CD14-positive monocyte (primary cell): ENCODE data around the gene ANKRD62. TPM values are rescaled to one million over a fixed set of nuclear protein-coding genes. Genes with fewer than 3 reads are reported as not detected.

Source experiments
- DNase-seq, 3 donors: peaks; one replicate each; pipeline ENCODE4 v3.0.0-alpha.2; 2011 to 2022
- H2AFZ ChIP-seq: 2 replicates; pipeline ENCODE4 v1.6.0; 2012; ENCODE audit warnings: mild to moderate bottlenecking, low read depth, low read length, inconsistent platforms; ENCODE audit not compliant: insufficient read depth, poor library complexity, severe bottlenecking
- H3K27ac ChIP-seq, 2 donors: 1 replicate in 1 of 2; 2 replicates in 1 of 2; pipeline ENCODE4 v1.5.1; 2012 to 2013; ENCODE audit warnings: low read length in 2 of 2, control low read depth in 1 of 2, inconsistent platforms in 1 of 2, low read depth in 1 of 2, mild to moderate bottlenecking in 1 of 2
- H3K27me3 ChIP-seq, 2 donors: one replicate each; pipeline versions ENCODE4 v1.6.0 to v1.6.1; 2011 to 2013; ENCODE audit warnings: low read length in 2 of 2; ENCODE audit not compliant: control insufficient read depth in 2 of 2, insufficient read depth in 2 of 2
- H3K36me3 ChIP-seq, 2 donors: replicated peaks in 1 of 2; 1 replicate in 1 of 2; 2 replicates in 1 of 2; pipeline versions ENCODE4 v1.5.1 to v1.6.1; 2012 to 2013; ENCODE audit warnings: low read length in 2 of 2, control low read depth in 1 of 2, inconsistent platforms in 1 of 2, mild to moderate bottlenecking in 1 of 2; ENCODE audit not compliant: insufficient read depth in 2 of 2, control insufficient read depth in 1 of 2
- H3K4me1 ChIP-seq, 2 donors: 1 replicate in 1 of 2; 2 replicates in 1 of 2; pipeline versions ENCODE4 v1.5.1 to v1.6.1; 2012 to 2013; ENCODE audit warnings: low read length in 2 of 2, control low read depth in 1 of 2, inconsistent platforms in 1 of 2, mild to moderate bottlenecking in 1 of 2, moderate library complexity in 1 of 2; ENCODE audit not compliant: insufficient read depth in 2 of 2, control insufficient read depth in 1 of 2
- H3K4me2 ChIP-seq: replicated peaks from 2 replicates; pipeline ENCODE3; 2012; ENCODE audit warnings: low read length, moderate library complexity, mild to moderate bottlenecking; ENCODE audit not compliant: poor library complexity, severe bottlenecking; ENCODE audit errors: extremely low read depth
- H3K4me3 ChIP-seq, 3 experiments: fragments of 200-600 bp in 1 of 3; sonication (generic) in 1 of 3; replicated peaks in 1 of 3; 1 replicate in 2 of 3; 2 replicates in 1 of 3; pipeline ENCODE4 v1.5.1; 2011 to 2013; ENCODE audit warnings: low read length in 3 of 3, mild to moderate bottlenecking in 3 of 3, control low read depth in 2 of 3, low read depth in 2 of 3, inconsistent platforms in 1 of 3, moderate library complexity in 1 of 3
- H3K79me2 ChIP-seq: 2 replicates; pipeline ENCODE4 v1.6.0; 2012; ENCODE audit warnings: mild to moderate bottlenecking, control low read depth, inconsistent platforms, low read length, moderate library complexity; ENCODE audit not compliant: insufficient read depth
- H3K9ac ChIP-seq: 2 replicates; pipeline ENCODE4 v1.6.0; 2017; ENCODE audit warnings: low read length, mild to moderate bottlenecking; ENCODE audit not compliant: insufficient read depth, poor library complexity, severe bottlenecking
- H3K9me3 ChIP-seq, 2 donors: replicated peaks in 1 of 2; 1 replicate in 1 of 2; 2 replicates in 1 of 2; pipeline versions ENCODE4 v1.5.1 to v1.6.1; 2012 to 2013; ENCODE audit warnings: low read length in 2 of 2, control low read depth in 1 of 2; ENCODE audit not compliant: control insufficient read depth in 1 of 2, insufficient read depth in 1 of 2
- H4K20me1 ChIP-seq: 2 replicates; pipeline ENCODE4 v1.6.0; 2012; ENCODE audit warnings: mild to moderate bottlenecking, low read length, control low read depth, moderate library complexity; ENCODE audit not compliant: insufficient read depth
- H3K27ac Mint-ChIP-seq, 7 donors: one replicate each; pipeline ENCODE4 v1.8.0; 2020; ENCODE audit warnings: mild to moderate bottlenecking in 7 of 7, mixed read lengths in 7 of 7, moderate library complexity in 6 of 7, inconsistent platforms in 2 of 7
- H3K27me3 Mint-ChIP-seq, 3 donors: one replicate each; pipeline ENCODE4 v1.8.0; 2021 to 2022; ENCODE audit warnings: low read depth in 3 of 3, mild to moderate bottlenecking in 3 of 3, mixed read lengths in 3 of 3, moderate library complexity in 3 of 3, inconsistent platforms in 1 of 3
- H3K36me3 Mint-ChIP-seq, 2 donors: one replicate each; pipeline ENCODE4 v1.8.0; 2020; ENCODE audit warnings: mixed read lengths in 2 of 2, inconsistent platforms in 1 of 2, mild to moderate bottlenecking in 1 of 2
- H3K4me1 Mint-ChIP-seq: one replicate; pipeline ENCODE4 v1.8.0; 2020; ENCODE audit warnings: mild to moderate bottlenecking, mixed read lengths
- H3K4me3 Mint-ChIP-seq, 2 donors: one replicate each; pipeline ENCODE4 v1.8.0; 2020; ENCODE audit warnings: mild to moderate bottlenecking in 2 of 2, mixed read lengths in 2 of 2, moderate library complexity in 1 of 2
- H3K9me3 Mint-ChIP-seq, 7 donors: one replicate each; pipeline ENCODE4 v1.8.0; 2020 to 2022; ENCODE audit warnings: mixed read lengths in 7 of 7, mild to moderate bottlenecking in 6 of 7, moderate library complexity in 6 of 7, inconsistent platforms in 2 of 7
- CTCF ChIP-seq: fragments of 200-600 bp; IDR thresholded peaks from one replicate; pipeline ENCODE4 v1.8.0; 2022; ENCODE audit warnings: antibody characterized with exemption, mild to moderate bottlenecking
- WGBS: methylation state at CpG from one replicate; pipeline ENCODE4 v1.1.5; 2013; ENCODE audit warnings: missing lambda C conversion rate; ENCODE audit not compliant: insufficient coverage; 5-methylcytosine and 5-hydroxymethylcytosine counted together
- intact Hi-C, 2 donors: fragments of 100-400 bp; cut with micrococcal nuclease; formaldehyde crosslinking; loops; one replicate each; pipeline versions ENCODE4 v1.15.0 to v1.15.1; 2023
- polyA plus RNA-seq, 3 donors: library from polyadenylated mRNA; depleted of rRNA in 1 of 3; unstranded in 2 of 3; stranded (reverse) in 1 of 3; fragments of 300-500 nt in 2 of 3; fragments of >200 nt in 1 of 3; fragmentation: Illumina TruSeq in 2 of 3; gene quantifications; 1 replicate in 2 of 3; 2 replicates in 1 of 3; pipeline ENCODE4 v1.2.3, GENCODE V29; 2012 to 2021

ANKRD62 gene
- polyA plus RNA-seq, 3 donors, result not detected

- DNase-seq, result no peak
- Histone ChIP-seq H3K27me3 (no peaks in the 10 kb centered on the region), H4K20me1 (no peaks in the 10 kb centered on the region), H2AFZ (no peak overlapping the region), H3K4me2 (no peak overlapping the region), H3K4me3 (no peak overlapping the region), H3K9ac (no peak overlapping the region), H3K36me3 (no peaks in the 10 kb centered on the region), H3K79me2 (no peaks in the 10 kb centered on the region), H3K4me1 (no peaks in the 10 kb centered on the region), H3K9me3 (peaks cover 0 to 10% of the 10 kb centered on the region in 2 donors), H3K27ac (no peak overlapping the region)
- no peak overlapping the region for H3K4me3 Mint-ChIP-seq
- H3K27ac Mint-ChIP-seq, result no peak overlapping the region
- peaks cover 2 to 9% (median 3%) of the 10 kb centered on the region in 3 donors for H3K27me3 Mint-ChIP-seq
- H3K36me3 Mint-ChIP-seq, result no peaks in the 10 kb centered on the region
- intact Hi-C loops, result no loop called here
- no peak for TF ChIP-seq CTCF
- no peaks in the 10 kb centered on the region for H3K4me1 Mint-ChIP-seq
- peaks cover 0 to 7% (median 3%) of the 10 kb centered on the region in 7 donors for H3K9me3 Mint-ChIP-seq
- 90% methylated on average over 4 of the region's 7 CpGs for WGBS
Measured at GRCh38 chr18:12064086-12064763, 29.4 kb upstream of the ANKRD62 start.

- TF ChIP-seq CTCF, result no peak
- Histone ChIP-seq H3K36me3 (no peaks in the 10 kb centered on the region), H3K79me2 (no peaks in the 10 kb centered on the region), H3K9me3 (peaks cover 0 to 10% of the 10 kb centered on the region in 2 donors), H3K27ac (no peak overlapping the region), H3K4me3 (no peak overlapping the region), H3K27me3 (no peaks in the 10 kb centered on the region), H3K4me2 (no peak overlapping the region), H2AFZ (no peak overlapping the region), H3K9ac (no peak overlapping the region), H3K4me1 (no peaks in the 10 kb centered on the region), H4K20me1 (no peaks in the 10 kb centered on the region)
- H3K9me3 Mint-ChIP-seq, result peaks cover 0 to 7% (median 3%) of the 10 kb centered on the region in 7 donors
- WGBS, result 95% methylated on average over 5 of the region's 5 CpGs
- DNase-seq, result no peak
- intact Hi-C loops, result no loop called here
- no peaks in the 10 kb centered on the region for H3K36me3 Mint-ChIP-seq
- no peak overlapping the region for H3K4me3 Mint-ChIP-seq
- no peaks in the 10 kb centered on the region for H3K4me1 Mint-ChIP-seq
- H3K27me3 Mint-ChIP-seq, result peaks cover 2 to 9% (median 3%) of the 10 kb centered on the region in 3 donors
- no peak overlapping the region for H3K27ac Mint-ChIP-seq
Measured at GRCh38 chr18:12065397-12065796, 28.2 kb upstream of the ANKRD62 start.
